Body of pancreas (tissue), 4 donors: ENCODE results near the gene EXOC2.
"Not testable (repeated sequence)": the region's sequence is repeated elsewhere in the genome, so short reads cannot be mapped to it uniquely, and the experiment has no call there.

ENCODE experiments used
- CTCF ChIP-seq, 7 experiments: fragments of 450-650 bp in 4 of 7; fragments of 200-600 bp in 3 of 7; sonication (generic) in 3 of 7; IDR thresholded peaks; one replicate each; pipeline ENCODE4 v1.5.1; 2016 to 2019; ENCODE audit warnings: antibody characterized with exemption in 7 of 7
- POLR2A ChIP-seq, 3 donors: fragments of 450-650 bp; IDR thresholded peaks; one replicate each; pipeline ENCODE4 v1.6.1; 2016; ENCODE audit warnings: antibody characterized with exemption in 3 of 3, mild to moderate bottlenecking in 2 of 3

- not testable (repeated sequence) for TF ChIP-seq CTCF, POLR2A (IDR thresholded peaks at IDR 0.05)
These were observed 131.6 kb downstream of the EXOC2 start for GRCh38 chr6:561335-561734.
